ENCODE results near the gene CDC20B.

Gene CDC20B

DNA sequence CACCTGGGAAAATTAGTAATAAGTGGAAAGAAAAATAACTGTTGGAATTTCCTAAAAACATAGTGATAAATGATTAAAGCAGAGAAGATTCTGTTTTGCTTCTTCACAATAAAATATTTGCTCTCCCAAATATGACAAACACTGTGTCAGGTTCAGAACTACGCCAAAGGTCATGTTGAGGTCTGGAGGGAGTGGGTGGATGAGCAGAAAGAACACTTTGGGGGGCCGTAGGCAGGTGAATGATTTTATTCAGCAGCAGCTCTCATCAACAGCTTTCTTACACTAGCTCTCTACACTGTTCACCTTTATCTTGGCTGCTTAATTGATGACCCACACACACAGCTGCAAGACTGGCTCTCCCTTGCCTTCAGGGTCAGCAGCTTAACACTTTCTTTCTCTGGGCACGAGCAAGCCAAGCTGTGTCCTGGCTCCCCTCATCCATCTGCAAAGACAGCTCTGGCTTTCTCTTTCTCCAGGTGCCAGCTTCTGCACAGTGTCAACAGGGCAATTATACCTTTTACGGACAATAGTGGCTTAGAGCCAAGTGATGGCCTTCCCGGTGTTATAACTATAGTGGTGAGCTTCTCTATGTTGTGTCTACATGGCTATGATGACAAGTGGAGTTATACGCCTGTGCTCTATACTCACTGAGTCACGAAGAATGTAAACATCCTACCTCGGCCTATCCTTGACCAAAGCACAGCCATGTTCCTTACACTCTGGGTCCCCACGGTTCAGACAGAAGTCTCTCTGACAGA lies 31.9 kb downstream of the CDC20B start:
- H3K4me2 ChIP-seq: no peak overlapping the region
- no peak for TF ChIP-seq CTCF (conservative IDR thresholded peaks at IDR 0.05; ENCODE audit: low read depth, low read length)

GRCh38 chr5:55136521-55136920 lies 36.5 kb downstream of the CDC20B start:
- no peak for TF ChIP-seq CTCF (conservative IDR thresholded peaks at IDR 0.05; ENCODE audit: low read depth, low read length)

More for the DNA sequence above, 31.9 kb downstream of the CDC20B start:
- no peak overlapping the region for H3K4me3 ChIP-seq (IDR thresholded peaks at IDR 0.05; ENCODE audit: insufficient read depth, low read depth, low read length)
- no peak overlapping the region for H2AFZ ChIP-seq (ENCODE audit: low read depth)
- no peaks in the 10 kb centered on the region for H3K27me3 ChIP-seq (ENCODE audit: insufficient read depth, low read depth)
- no peak overlapping the region for H3K27ac ChIP-seq
- H3K9ac ChIP-seq: no peak overlapping the region
- H3K4me1 ChIP-seq (ENCODE audit: low read depth, poor library complexity, severe bottlenecking): no peaks in the 10 kb centered on the region
- H3K79me2 ChIP-seq (ENCODE audit: insufficient read depth, low read depth): no peaks in the 10 kb centered on the region
- no peaks in the 10 kb centered on the region for H3K36me3 ChIP-seq (ENCODE audit: insufficient read depth)
- no peaks in the 10 kb centered on the region for H4K20me1 ChIP-seq (ENCODE audit: insufficient read depth)

DNA sequence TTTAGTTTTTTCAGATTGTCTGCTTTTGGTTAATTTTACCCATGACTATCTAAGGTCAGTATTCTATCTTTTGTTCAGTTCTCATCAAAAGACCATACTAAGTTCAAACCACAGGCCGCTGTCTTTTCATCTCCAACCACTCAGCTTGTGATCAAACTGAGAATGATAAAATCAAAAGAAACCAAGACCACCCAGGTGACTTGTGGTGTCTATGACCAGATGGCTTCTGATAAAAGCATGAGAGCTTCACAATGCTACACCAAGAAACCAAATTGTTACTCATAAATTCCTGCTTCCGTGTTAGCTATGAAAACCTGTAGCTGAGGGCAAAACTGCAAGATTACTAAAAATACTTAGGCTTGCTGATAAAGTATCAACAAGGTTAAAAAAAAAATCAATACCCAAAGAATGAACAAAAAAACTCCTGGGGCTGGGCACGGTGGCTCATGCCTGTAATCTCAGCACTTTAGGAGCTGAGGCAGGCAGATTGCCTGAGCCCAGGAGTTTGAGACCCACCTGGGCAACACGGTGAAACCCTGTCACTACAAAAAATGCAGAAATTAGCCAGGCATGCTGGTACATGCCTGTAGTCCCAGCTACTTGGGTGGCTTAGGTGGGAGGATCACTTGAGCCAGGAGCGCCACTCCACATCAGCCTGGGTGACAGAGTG lies 38.8 kb downstream of the CDC20B start:
- H3K9ac ChIP-seq: no peak overlapping the region
- no peaks in the 10 kb centered on the region for H4K20me1 ChIP-seq (ENCODE audit: insufficient read depth)
- no peak for TF ChIP-seq CTCF (conservative IDR thresholded peaks at IDR 0.05; ENCODE audit: low read depth, low read length)
- H3K27ac ChIP-seq: no peak overlapping the region
- H3K4me3 ChIP-seq (IDR thresholded peaks at IDR 0.05; ENCODE audit: insufficient read depth, low read depth, low read length): no peak overlapping the region
- H3K36me3 ChIP-seq (ENCODE audit: insufficient read depth): no peaks in the 10 kb centered on the region
- no peak overlapping the region for H2AFZ ChIP-seq (ENCODE audit: low read depth)
- peaks cover 15% of the 10 kb centered on the region for H3K4me1 ChIP-seq (ENCODE audit: low read depth, poor library complexity, severe bottlenecking)
- no peaks in the 10 kb centered on the region for H3K79me2 ChIP-seq (ENCODE audit: insufficient read depth, low read depth)
- no peak overlapping the region; the same call in 1 of the 2 replicates for H3K4me2 ChIP-seq
- no peaks in the 10 kb centered on the region for H3K27me3 ChIP-seq (ENCODE audit: insufficient read depth, low read depth)

More at GRCh38 chr5:55136521-55136920, 36.5 kb downstream of the CDC20B start:
- Histone ChIP-seq H3K9ac (no peak overlapping the region), H3K79me2 (ENCODE audit: insufficient read depth, low read depth) (no peaks in the 10 kb centered on the region), H2AFZ (ENCODE audit: low read depth) (no peak overlapping the region), H3K4me1 (ENCODE audit: low read depth, poor library complexity, severe bottlenecking) (peaks cover 15% of the 10 kb centered on the region), H3K27ac (no peak overlapping the region), H3K4me3 (IDR thresholded peaks at IDR 0.05; ENCODE audit: insufficient read depth, low read depth, low read length) (no peak overlapping the region), H4K20me1 (ENCODE audit: insufficient read depth) (no peaks in the 10 kb centered on the region), H3K27me3 (ENCODE audit: insufficient read depth, low read depth) (no peaks in the 10 kb centered on the region), H3K4me2 (no peak overlapping the region), H3K36me3 (ENCODE audit: insufficient read depth) (no peaks in the 10 kb centered on the region)

DNA sequence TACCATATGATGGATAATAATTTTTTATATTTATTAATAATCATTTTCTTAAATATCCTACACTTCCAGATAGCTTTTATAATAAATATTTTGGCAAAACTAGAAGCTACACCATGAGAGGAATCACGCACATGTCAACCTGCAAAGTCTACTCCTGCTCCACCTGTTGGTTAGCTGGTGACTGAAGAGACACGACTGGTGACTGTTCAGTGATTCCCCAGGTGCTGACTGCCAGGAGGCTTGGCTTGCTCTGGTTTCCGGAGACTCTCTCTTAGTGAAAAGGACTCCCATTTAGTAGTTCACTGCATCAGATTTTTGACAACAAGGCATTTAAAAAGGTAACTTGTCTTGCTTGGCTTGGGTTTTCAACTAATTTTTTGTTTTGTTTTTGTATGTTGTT lies 49.6 kb downstream of the CDC20B start:
- H3K4me2 ChIP-seq: no peak overlapping the region
- no peak overlapping the region for H3K9ac ChIP-seq
- H3K79me2 ChIP-seq (ENCODE audit: insufficient read depth, low read depth): no peaks in the 10 kb centered on the region
- no peak for TF ChIP-seq CTCF (conservative IDR thresholded peaks at IDR 0.05; ENCODE audit: low read depth, low read length)
- no peak overlapping the region for H3K4me3 ChIP-seq (IDR thresholded peaks at IDR 0.05; ENCODE audit: insufficient read depth, low read depth, low read length)
- no peak overlapping the region for H3K27ac ChIP-seq
- no peaks in the 10 kb centered on the region for H3K36me3 ChIP-seq (ENCODE audit: insufficient read depth)
- H4K20me1 ChIP-seq (ENCODE audit: insufficient read depth): no peaks in the 10 kb centered on the region
- no peak overlapping the region for H2AFZ ChIP-seq (ENCODE audit: low read depth)
- no peaks in the 10 kb centered on the region for H3K4me1 ChIP-seq (ENCODE audit: low read depth, poor library complexity, severe bottlenecking)
- no peaks in the 10 kb centered on the region for H3K27me3 ChIP-seq (ENCODE audit: insufficient read depth, low read depth)
